Measurements from ENCODE around the gene TEAD2. TPM values are rescaled to one million over a fixed set of nuclear protein-coding genes. Genes with fewer than 3 reads are reported as not detected.

Gene TEAD2
- polyA plus RNA-seq = 10 to 100 TPM; 19.3 to 37.7 (median 34.0) TPM

- WGBS, 3 donors = 1 to 2% (median 1%) methylated on average over 51 to 52 of the region's 52 CpGs
- H3K27ac ChIP-seq (ENCODE audit: low read depth, low read length) = peak within 1 kb of the TSS; percentile 42
These were observed at the start of gene TEAD2 for GRCh38 chr19:49362048-49362928. TEAD2 (minus strand) TSS chr19:49362416; CDS start chr19:49360075, 2,341 bp downstream.

- 67 to 77% (median 73%) methylated on average over 3 of the region's 3 CpGs for WGBS, 3 donors
These were observed 49.6 kb upstream of the TEAD2 start for GRCh38 chr19:49411681-49412326.

GRCh38 chr19:49409441-49410029 lies 47.3 kb upstream of the TEAD2 start:
- H3K27ac ChIP-seq (ENCODE audit: low read depth, low read length) = no peak overlapping the region
- 67 to 75% (median 68%) methylated on average over 5 of the region's 5 CpGs for WGBS, 3 donors

More at GRCh38 chr19:49411681-49412326, 49.6 kb upstream of the TEAD2 start:
- no peak overlapping the region for H3K27ac ChIP-seq (ENCODE audit: low read depth, low read length)

- WGBS, 3 donors = 81 to 87% (median 82%) methylated on average over 8 of the region's 8 CpGs
- no peak overlapping the region for H3K27ac ChIP-seq (ENCODE audit: low read depth, low read length)
These were observed 46.7 kb upstream of the TEAD2 start for GRCh38 chr19:49408816-49409440.

GRCh38 chr19:49407482-49408015 lies 45.3 kb upstream of the TEAD2 start:
- no peak overlapping the region for H3K27ac ChIP-seq (ENCODE audit: low read depth, low read length)
- 84 to 88% (median 88%) methylated on average over 16 of the region's 16 CpGs for WGBS, 3 donors

- H3K27ac ChIP-seq (ENCODE audit: low read depth, low read length) = no peak overlapping the region
- 55 to 76% (median 66%) methylated on average over 7 of the region's 7 CpGs for WGBS, 3 donors
These were observed 44.9 kb upstream of the TEAD2 start for GRCh38 chr19:49407079-49407478.

- 45 to 64% (median 63%) methylated on average over 7 of the region's 7 CpGs for WGBS, 3 donors
- H3K27ac ChIP-seq (ENCODE audit: low read depth, low read length) = no peak overlapping the region
These were observed 41.4 kb upstream of the TEAD2 start for GRCh38 chr19:49403404-49404187.

GRCh38 chr19:49400029-49400428 lies 37.8 kb upstream of the TEAD2 start:
- H3K27ac ChIP-seq (ENCODE audit: low read depth, low read length) = no peak overlapping the region
- WGBS, 3 donors = 76 to 87% (median 83%) methylated on average over 6 of the region's 6 CpGs

GRCh38 chr19:49398931-49399330 lies 36.7 kb upstream of the TEAD2 start:
- no peak overlapping the region for H3K27ac ChIP-seq (ENCODE audit: low read depth, low read length)
- WGBS, 3 donors = 85 to 88% (median 87%) methylated on average over 6 of the region's 6 CpGs

GRCh38 chr19:49398001-49398615 lies 35.9 kb upstream of the TEAD2 start:
- no peak overlapping the region for H3K27ac ChIP-seq (ENCODE audit: low read depth, low read length)
- WGBS, 3 donors = 73 to 85% (median 76%) methylated on average over 11 of the region's 11 CpGs

- 77 to 85% (median 79%) methylated on average over 8 of the region's 8 CpGs for WGBS, 3 donors
- H3K27ac ChIP-seq (ENCODE audit: low read depth, low read length) = no peak overlapping the region
These were observed 34.7 kb upstream of the TEAD2 start for GRCh38 chr19:49396738-49397505.

- no peak overlapping the region for H3K27ac ChIP-seq (ENCODE audit: low read depth, low read length)
- 74 to 80% (median 79%) methylated on average over 15 of the region's 15 CpGs for WGBS, 3 donors
These were observed 33.6 kb upstream of the TEAD2 start for GRCh38 chr19:49395581-49396407.

- 45 to 62% (median 61%) methylated on average over 4 to 5 of the region's 5 CpGs for WGBS, 3 donors
- no peak overlapping the region for H3K27ac ChIP-seq (ENCODE audit: low read depth, low read length)
These were observed 31.7 kb upstream of the TEAD2 start for GRCh38 chr19:49393881-49394280.

GRCh38 chr19:49391581-49392399 lies 29.6 kb upstream of the TEAD2 start:
- no peak overlapping the region for H3K27ac ChIP-seq (ENCODE audit: low read depth, low read length)
- WGBS, 3 donors = 22 to 27% (median 26%) methylated on average over 13 to 14 of the region's 14 CpGs

- WGBS, 3 donors = 22 to 63% (median 57%) methylated on average over 9 of the region's 9 CpGs
- no peak overlapping the region for H3K27ac ChIP-seq (ENCODE audit: low read depth, low read length)
These were observed 28.7 kb upstream of the TEAD2 start for GRCh38 chr19:49390929-49391359.
